Endodermal cell (in vitro differentiated cells): Measurements from ENCODE around the gene TNRC18. TPM values are rescaled to one million over a fixed set of nuclear protein-coding genes. Genes with fewer than 3 reads are reported as not detected.
"Not testable (repeated sequence)": the region's sequence is repeated elsewhere in the genome, so short reads cannot be mapped to it uniquely, and the experiment has no call there.

Source experiments
- DNase-seq: peaks from one replicate; pipeline ENCODE4 v3.0.0-alpha.2; 2017
- H3K27ac ChIP-seq: 2 replicates; pipeline ENCODE4 v1.5.1; 2013; ENCODE audit warnings: mild to moderate bottlenecking, low read depth, low read length, moderate library complexity
- H3K27me3 ChIP-seq: 2 replicates; pipeline ENCODE4 v1.6.1; 2013; ENCODE audit warnings: mild to moderate bottlenecking, low read length, moderate library complexity; ENCODE audit not compliant: insufficient read depth, control insufficient read depth, poor library complexity, severe bottlenecking
- H3K36me3 ChIP-seq: 2 replicates; pipeline ENCODE4 v1.7.0; 2013; ENCODE audit warnings: mild to moderate bottlenecking, low read length, moderate library complexity; ENCODE audit not compliant: control insufficient read depth, insufficient read depth
- H3K4me1 ChIP-seq: one replicate; pipeline ENCODE4 v1.7.0; 2013; ENCODE audit warnings: low read length; ENCODE audit not compliant: control insufficient read depth, insufficient read depth
- H3K4me3 ChIP-seq: 2 replicates; pipeline ENCODE4 v1.5.1; 2013; ENCODE audit warnings: mild to moderate bottlenecking, low read length, moderate library complexity
- H3K9ac ChIP-seq: 2 replicates; pipeline ENCODE4 v1.6.1; 2013; ENCODE audit warnings: mild to moderate bottlenecking, low read length, moderate library complexity; ENCODE audit not compliant: poor library complexity, severe bottlenecking; ENCODE audit errors: extremely low read depth
- H3K9me3 ChIP-seq: 2 replicates; pipeline ENCODE4 v1.6.1; 2013; ENCODE audit warnings: mild to moderate bottlenecking, low read length, moderate library complexity; ENCODE audit not compliant: control insufficient read depth
- H3K27ac Mint-ChIP-seq: 2 replicates; pipeline ENCODE4 v1.8.0; 2020; ENCODE audit warnings: mixed read lengths
- H3K27me3 Mint-ChIP-seq: 2 replicates; pipeline ENCODE4 v1.8.0; 2021; ENCODE audit warnings: mild to moderate bottlenecking, mixed read lengths; ENCODE audit not compliant: insufficient read depth
- H3K36me3 Mint-ChIP-seq: 2 replicates; pipeline ENCODE4 v1.8.0; 2020; ENCODE audit warnings: low read depth, mixed read lengths
- H3K4me1 Mint-ChIP-seq: 2 replicates; pipeline ENCODE4 v1.8.0; 2020; ENCODE audit warnings: mixed read lengths
- H3K4me3 Mint-ChIP-seq: 2 replicates; pipeline ENCODE4 v1.8.0; 2020; ENCODE audit warnings: mild to moderate bottlenecking, moderate library complexity, mixed read lengths
- H3K9me3 Mint-ChIP-seq: 2 replicates; pipeline ENCODE4 v1.8.0; 2020; ENCODE audit warnings: mild to moderate bottlenecking, mixed read lengths
- WGBS, 2 experiments: methylation state at CpG; one replicate each; pipeline versions ENCODE4 v1.1.5 to v1.1.7; 2013; ENCODE audit warnings: missing lambda C conversion rate in 2 of 2, mixed read lengths in 1 of 2; ENCODE audit not compliant: insufficient coverage in 1 of 2, insufficient read length in 1 of 2; 5-methylcytosine and 5-hydroxymethylcytosine counted together
- total RNA-seq, 2 donors: library from RNA; stranded (reverse); fragmentation: NEBNext Ultra II Directional in 1 of 2; extraction: Animal tissue kit (Norgen Biotek cat#: 25700) in 1 of 2; gene quantifications; 2 replicates in 1 of 2; 3 replicates in 1 of 2; pipeline ENCODE4 v1.2.1, GENCODE V29; 2021
- TF ChIP-seq, protein P1 (sequence below): fragments of 200-600 bp; sonication (generic); conservative IDR thresholded peaks from 2 replicates; pipeline ENCODE4 v1.5.0; 2021; ENCODE audit warnings: antibody characterized with exemption, mild to moderate bottlenecking

The TNRC18 gene
- total RNA-seq, 2 donors from 2014 or later: 103 to 136 TPM

DNA sequence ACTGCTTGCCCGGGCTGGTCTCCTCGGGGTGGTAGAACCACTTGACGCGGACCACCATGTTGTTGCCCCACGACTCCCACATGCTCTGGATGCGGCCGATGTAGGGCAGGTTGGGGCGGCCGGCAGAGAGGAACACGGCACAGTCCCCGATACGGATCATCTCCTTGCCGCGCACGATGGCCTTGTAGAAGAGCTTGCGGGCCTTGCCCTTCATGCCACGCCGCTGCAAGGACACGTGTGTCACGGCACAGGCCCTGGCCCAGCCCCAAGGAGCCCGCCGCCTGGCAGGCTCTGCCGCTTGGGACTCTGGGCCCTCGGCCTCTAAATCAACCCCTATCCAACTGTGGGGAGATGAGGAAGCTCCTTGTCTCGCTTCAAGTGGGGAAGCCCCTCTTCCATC, 114.5 kb downstream of the TNRC18 start:
- Histone ChIP-seq H3K9me3 (no peaks in the 10 kb centered on the region), H3K9ac (no peak overlapping the region), H3K4me3 (no peak overlapping the region), H3K36me3 (peaks cover 29% of the 10 kb centered on the region), H3K27me3 (no peaks in the 10 kb centered on the region), H3K4me1 (no peaks in the 10 kb centered on the region), H3K27ac (no peak overlapping the region)
- no peak overlapping the region for H3K4me3 Mint-ChIP-seq
- TF ChIP-seq, protein P1, sequence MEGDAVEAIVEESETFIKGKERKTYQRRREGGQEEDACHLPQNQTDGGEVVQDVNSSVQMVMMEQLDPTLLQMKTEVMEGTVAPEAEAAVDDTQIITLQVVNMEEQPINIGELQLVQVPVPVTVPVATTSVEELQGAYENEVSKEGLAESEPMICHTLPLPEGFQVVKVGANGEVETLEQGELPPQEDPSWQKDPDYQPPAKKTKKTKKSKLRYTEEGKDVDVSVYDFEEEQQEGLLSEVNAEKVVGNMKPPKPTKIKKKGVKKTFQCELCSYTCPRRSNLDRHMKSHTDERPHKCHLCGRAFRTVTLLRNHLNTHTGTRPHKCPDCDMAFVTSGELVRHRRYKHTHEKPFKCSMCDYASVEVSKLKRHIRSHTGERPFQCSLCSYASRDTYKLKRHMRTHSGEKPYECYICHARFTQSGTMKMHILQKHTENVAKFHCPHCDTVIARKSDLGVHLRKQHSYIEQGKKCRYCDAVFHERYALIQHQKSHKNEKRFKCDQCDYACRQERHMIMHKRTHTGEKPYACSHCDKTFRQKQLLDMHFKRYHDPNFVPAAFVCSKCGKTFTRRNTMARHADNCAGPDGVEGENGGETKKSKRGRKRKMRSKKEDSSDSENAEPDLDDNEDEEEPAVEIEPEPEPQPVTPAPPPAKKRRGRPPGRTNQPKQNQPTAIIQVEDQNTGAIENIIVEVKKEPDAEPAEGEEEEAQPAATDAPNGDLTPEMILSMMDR: no peak
- peaks cover 41% of the 10 kb centered on the region for H3K36me3 Mint-ChIP-seq
- H3K27me3 Mint-ChIP-seq: no peaks in the 10 kb centered on the region
- H3K4me1 Mint-ChIP-seq: no peaks in the 10 kb centered on the region
- DNase-seq: no peak
- H3K27ac Mint-ChIP-seq: no peak overlapping the region
- WGBS, 2 experiments: 94 to 98% methylated on average over 18 to 25 of the region's 25 CpGs
- no peaks in the 10 kb centered on the region for H3K9me3 Mint-ChIP-seq

DNA sequence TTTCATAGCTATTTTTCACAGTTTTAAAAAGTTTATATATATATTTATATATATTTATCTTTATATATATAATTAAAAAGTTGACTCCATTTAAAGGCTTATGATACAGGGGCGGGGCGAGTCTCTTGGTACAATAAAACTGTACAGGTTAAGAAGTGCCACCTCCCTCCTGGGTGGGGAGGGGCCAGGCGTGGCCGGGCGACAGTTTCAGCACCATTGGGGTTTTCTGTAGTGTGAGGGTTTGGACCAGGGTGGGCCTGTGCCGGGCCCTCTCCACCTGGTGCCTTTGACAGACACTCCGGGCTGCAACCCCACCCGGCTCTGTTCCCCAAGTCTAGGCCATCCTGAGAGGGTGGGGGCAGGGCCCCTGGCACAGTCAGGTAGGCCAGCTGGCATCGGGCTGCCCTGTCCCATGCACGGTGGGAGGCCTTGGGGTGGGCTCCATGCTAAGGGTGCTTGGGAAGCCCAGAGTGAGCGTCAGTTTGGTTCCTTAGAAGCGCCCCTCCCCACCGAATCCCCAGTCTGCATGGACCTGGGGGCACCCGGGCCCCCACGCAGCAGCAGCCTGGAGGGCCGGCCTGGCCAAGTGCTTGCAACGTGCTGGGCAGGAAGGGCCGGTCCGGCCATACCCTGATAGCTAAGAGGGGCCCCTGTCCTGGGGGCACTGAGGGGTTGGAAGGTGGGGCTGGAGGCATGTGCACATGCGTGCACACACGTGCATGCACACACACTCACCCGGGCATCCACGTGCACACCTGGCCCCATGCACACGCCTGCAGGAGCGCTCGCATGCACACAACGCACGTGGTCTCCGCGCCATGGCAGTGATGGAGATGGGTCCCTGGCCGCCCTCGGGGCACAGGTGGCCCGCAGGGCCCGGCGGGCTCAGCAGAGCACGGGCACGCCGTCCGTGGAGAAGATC, 116.2 kb downstream of the TNRC18 start:
- not testable (repeated sequence) for H3K9ac ChIP-seq, DNase-seq, H3K27ac Mint-ChIP-seq, H3K4me1 Mint-ChIP-seq, H3K4me3 ChIP-seq, H3K27me3 Mint-ChIP-seq, H3K4me3 Mint-ChIP-seq, H3K27me3 ChIP-seq, H3K9me3 ChIP-seq, H3K27ac ChIP-seq, H3K4me1 ChIP-seq, H3K9me3 Mint-ChIP-seq
- H3K36me3 Mint-ChIP-seq: peaks cover 41% of the 10 kb centered on the region
- WGBS, 2 experiments: 95% methylated on average over 21 to 39 of the region's 39 CpGs
- peaks cover 29% of the 10 kb centered on the region for H3K36me3 ChIP-seq

- not testable (repeated sequence) for H3K9me3 ChIP-seq, H3K27ac Mint-ChIP-seq, H3K27ac ChIP-seq, H3K4me1 Mint-ChIP-seq, H3K4me3 Mint-ChIP-seq, H3K4me3 ChIP-seq, H3K27me3 Mint-ChIP-seq, H3K9me3 Mint-ChIP-seq, H3K9ac ChIP-seq, DNase-seq, H3K4me1 ChIP-seq, H3K27me3 ChIP-seq
- H3K36me3 Mint-ChIP-seq: peaks cover 29% of the 10 kb centered on the region
- H3K36me3 ChIP-seq: peaks cover 17% of the 10 kb centered on the region
- WGBS, 2 experiments: 83 to 93% methylated on average over 1 to 9 of the region's 9 CpGs
Observed at GRCh38 chr7:5305050-5305449, 118.6 kb downstream of the TNRC18 start.

DNA sequence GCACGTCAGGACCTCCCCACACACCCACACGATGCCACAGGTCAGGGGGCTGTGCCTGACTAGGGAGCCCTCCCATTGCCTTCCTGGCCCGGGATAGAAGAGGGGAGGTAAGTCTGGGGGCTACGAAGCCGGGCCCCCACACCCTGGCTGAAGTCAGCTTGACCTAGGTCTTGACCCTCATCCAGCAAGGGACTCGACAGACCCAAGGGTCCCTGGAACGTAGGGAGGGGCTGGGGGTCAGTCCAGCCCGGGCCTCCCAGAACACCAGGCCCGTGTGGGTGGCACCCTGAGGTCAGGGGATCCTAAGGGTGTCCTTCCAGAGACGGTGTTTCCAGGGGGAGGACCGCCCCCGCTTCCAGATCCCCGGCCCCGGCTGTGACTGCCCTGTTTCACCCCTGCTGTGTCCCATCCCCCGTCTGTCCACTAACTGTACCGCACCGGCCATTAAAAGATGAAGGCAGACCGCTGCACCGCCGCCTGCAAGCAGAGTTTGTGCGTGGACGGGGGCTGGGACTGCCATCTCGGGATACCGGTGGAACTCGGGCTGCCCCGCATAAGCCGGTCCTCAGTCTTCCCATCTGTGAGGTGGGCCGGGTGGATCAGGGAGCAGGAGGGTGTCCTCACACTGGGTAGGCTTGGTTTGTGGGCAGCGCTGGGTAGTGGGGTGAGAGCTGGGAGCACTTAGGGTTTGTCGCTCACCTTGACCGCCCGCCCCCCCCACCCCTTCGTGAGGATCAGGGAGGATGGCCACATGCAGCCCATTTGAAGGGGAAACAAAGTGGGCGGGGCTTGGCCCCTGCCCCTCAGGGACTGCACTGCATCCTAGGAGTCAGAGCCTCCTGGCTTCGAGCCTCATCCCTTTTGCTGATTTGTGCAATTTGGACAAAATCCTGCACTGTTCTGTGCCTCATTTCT, 119.8 kb downstream of the TNRC18 start:
- no peaks in the 10 kb centered on the region for H3K4me1 ChIP-seq
- no peaks in the 10 kb centered on the region for H3K9me3 Mint-ChIP-seq
- no peak overlapping the region for H3K27ac Mint-ChIP-seq
- DNase-seq: no peak
- TF ChIP-seq, protein P1: no peak
- H3K4me3 Mint-ChIP-seq: no peak overlapping the region
- H3K27ac ChIP-seq: no peak overlapping the region
- 94% methylated on average over 15 to 35 of the region's 35 CpGs for WGBS, 2 experiments
- H3K36me3 ChIP-seq: peaks cover 17% of the 10 kb centered on the region
- H3K36me3 Mint-ChIP-seq: peaks cover 29% of the 10 kb centered on the region
- no peaks in the 10 kb centered on the region for H3K27me3 Mint-ChIP-seq
- no peaks in the 10 kb centered on the region for H3K4me1 Mint-ChIP-seq
- no peaks in the 10 kb centered on the region for H3K27me3 ChIP-seq
- no peaks in the 10 kb centered on the region for H3K9me3 ChIP-seq
- H3K9ac ChIP-seq: no peak overlapping the region
- no peak overlapping the region for H3K4me3 ChIP-seq
